B cell (primary cell): Measurements from ENCODE around the gene ASTL. TPM values are rescaled to one million over a fixed set of nuclear protein-coding genes. Genes with fewer than 3 reads are reported as not detected.

Experiments
- ATAC-seq: fragments of 200-7000 bp; cut with Tn5 transposase; one replicate; pipeline ENCODE4 v1.10.0; 2021; ENCODE audit warnings: low read depth, mild to moderate bottlenecking, moderate number of reproducible peaks, moderate library complexity
- CTCF ChIA-PET: fragments of 350-600 bp; sonication (Branson Sonifier 250); formaldehyde crosslinking; loops from one replicate; lab custom pipeline; 2021; ENCODE audit warnings: antibody characterized with exemption, inconsistent platforms; lab: Charles Lee
- POLR2A ChIA-PET: fragments of 350-600 bp; sonication (Branson Sonifier 250); formaldehyde crosslinking; loops from one replicate; lab custom pipeline; 2021; ENCODE audit warnings: antibody characterized with exemption; lab: Charles Lee
- DNase-seq: peaks from one replicate; pipeline ENCODE4 v3.0.0; 2013
- H2AFZ ChIP-seq: 2 replicates; pipeline ENCODE4 v1.6.1; 2012; ENCODE audit warnings: mild to moderate bottlenecking, low read depth, low read length; ENCODE audit not compliant: insufficient read depth, poor library complexity, severe bottlenecking
- H3K27ac ChIP-seq, 2 donors: 1 replicate in 1 of 2; 2 replicates in 1 of 2; pipeline ENCODE4 v1.5.1; 2012 to 2013; ENCODE audit warnings: low read length in 2 of 2, mild to moderate bottlenecking in 2 of 2, moderate library complexity in 1 of 2
- H3K27me3 ChIP-seq, 4 experiments: fragments of 200-600 bp in 1 of 4; sonication (generic) in 1 of 4; replicated peaks in 1 of 4; 1 replicate in 2 of 4; 2 replicates in 2 of 4; pipeline versions ENCODE4 v1.6.1 to v1.7.0; 2013 to 2016; ENCODE audit warnings: low read length in 3 of 4, mild to moderate bottlenecking in 2 of 4, mixed read lengths in 1 of 4, moderate library complexity in 1 of 4; ENCODE audit not compliant: insufficient read depth in 4 of 4, control insufficient read depth in 3 of 4; ENCODE audit errors: control extremely low read depth in 1 of 4
- H3K36me3 ChIP-seq, 2 experiments: replicated peaks in 1 of 2; 1 replicate in 1 of 2; 2 replicates in 1 of 2; pipeline versions ENCODE4 v1.6.1 to v1.7.1; 2013; ENCODE audit warnings: low read length in 1 of 2; ENCODE audit not compliant: insufficient read depth in 2 of 2, control insufficient read depth in 1 of 2; ENCODE audit errors: control extremely low read depth in 1 of 2, extremely low read depth in 1 of 2
- H3K4me1 ChIP-seq, 2 donors: fragments of 200-600 bp in 1 of 2; sonication (generic) in 1 of 2; 1 replicate in 1 of 2; 2 replicates in 1 of 2; pipeline versions ENCODE4 v1.5.1 to v1.6.1; 2013 to 2017; ENCODE audit warnings: low read length in 2 of 2; ENCODE audit not compliant: control insufficient read depth in 2 of 2, insufficient read depth in 2 of 2
- H3K4me2 ChIP-seq: replicated peaks from 2 replicates; pipeline ENCODE3; 2012; ENCODE audit warnings: mild to moderate bottlenecking, low read depth, low read length; ENCODE audit not compliant: poor library complexity, severe bottlenecking
- H3K4me3 ChIP-seq, 5 experiments: fragments of 200-600 bp in 1 of 5; sonication (generic) in 1 of 5; 1 replicate in 3 of 5; 2 replicates in 2 of 5; pipeline versions ENCODE4 v1.5.1 to v1.7.0; 2011 to 2016; ENCODE audit warnings: low read length in 4 of 5, mild to moderate bottlenecking in 4 of 5, low read depth in 2 of 5, control low read depth in 1 of 5, moderate library complexity in 1 of 5; ENCODE audit not compliant: insufficient read depth in 1 of 5; ENCODE audit errors: control extremely low read depth in 1 of 5, extremely low read depth in 1 of 5
- H3K79me2 ChIP-seq: fragments of 200-600 bp; sonication (generic); one replicate; pipeline ENCODE4 v1.6.0; 2016; ENCODE audit warnings: low read length; ENCODE audit not compliant: control insufficient read depth, insufficient read depth
- H3K9ac ChIP-seq: fragments of 200-600 bp; sonication (generic); 2 replicates; pipeline ENCODE4 v1.6.1; 2017; ENCODE audit warnings: mild to moderate bottlenecking, low read length, moderate library complexity
- H3K9me3 ChIP-seq, 3 donors: one replicate each; pipeline versions ENCODE4 v1.6.1 to v1.7.1; 2013; ENCODE audit warnings: low read length in 2 of 3; ENCODE audit not compliant: control insufficient read depth in 2 of 3, insufficient read depth in 1 of 3; ENCODE audit errors: control extremely low read depth in 1 of 3
- H4K20me1 ChIP-seq: 2 replicates; pipeline ENCODE4 v1.6.0; 2012; ENCODE audit warnings: mild to moderate bottlenecking, low read length; ENCODE audit not compliant: insufficient read depth, control insufficient read depth, poor library complexity, severe bottlenecking
- H3K27ac Mint-ChIP-seq: one replicate; pipeline ENCODE4 v1.8.0; 2021; ENCODE audit warnings: mixed read lengths
- H3K27me3 Mint-ChIP-seq: one replicate; pipeline ENCODE4 v1.8.0; 2021; ENCODE audit warnings: mixed read lengths
- H3K4me1 Mint-ChIP-seq: one replicate; pipeline ENCODE4 v1.8.0; 2021; ENCODE audit warnings: mixed read lengths
- H3K4me3 Mint-ChIP-seq: one replicate; pipeline ENCODE4 v1.8.0; 2021; ENCODE audit warnings: mixed read lengths
- H3K9me3 Mint-ChIP-seq: one replicate; pipeline ENCODE4 v1.8.0; 2022; ENCODE audit warnings: mixed read lengths; ENCODE audit not compliant: insufficient read depth
- EZH2 ChIP-seq: IDR thresholded peaks from 2 replicates; pipeline ENCODE4 v1.6.1; 2012; ENCODE audit warnings: borderline replicate concordance, low read depth, mild to moderate bottlenecking, moderate library complexity, low read length; ENCODE audit not compliant: insufficient read depth, poor library complexity, severe bottlenecking
- WGBS: methylation state at CpG from one replicate; pipeline ENCODE4 v1.1.5; 2013; ENCODE audit warnings: missing lambda C conversion rate; ENCODE audit not compliant: insufficient coverage; 5-methylcytosine and 5-hydroxymethylcytosine counted together
- intact Hi-C: fragments of 100-400 bp; cut with micrococcal nuclease; formaldehyde crosslinking; loops from one replicate; pipeline ENCODE4 v1.10.0; 2022
- polyA plus RNA-seq: library from polyadenylated mRNA; depleted of rRNA; stranded (reverse); fragments of >200 nt; gene quantifications from 2 replicates; pipeline ENCODE4 v1.2.3, GENCODE V29; 2012
- total RNA-seq, 2 donors: library from RNA; stranded (reverse); fragments of 120-200 nt in 1 of 2; gene quantifications; 1 replicate in 1 of 2; 2 replicates in 1 of 2; pipeline versions ENCODE4 v1.2.3 to v1.2.4, GENCODE V29; 2013 to 2022
- TF ChIP-seq, protein P1 (sequence below): fragments of 200-600 bp; IDR thresholded peaks from one replicate; pipeline ENCODE4 v1.8.0; 2022; ENCODE audit warnings: antibody characterized with exemption, mild to moderate bottlenecking

ASTL gene
- total and polyA plus RNA-seq, 2 donors (not counting 1 experiment from before 2014, with no cell fraction given) = 0.15 to 0.59 TPM

DNA sequence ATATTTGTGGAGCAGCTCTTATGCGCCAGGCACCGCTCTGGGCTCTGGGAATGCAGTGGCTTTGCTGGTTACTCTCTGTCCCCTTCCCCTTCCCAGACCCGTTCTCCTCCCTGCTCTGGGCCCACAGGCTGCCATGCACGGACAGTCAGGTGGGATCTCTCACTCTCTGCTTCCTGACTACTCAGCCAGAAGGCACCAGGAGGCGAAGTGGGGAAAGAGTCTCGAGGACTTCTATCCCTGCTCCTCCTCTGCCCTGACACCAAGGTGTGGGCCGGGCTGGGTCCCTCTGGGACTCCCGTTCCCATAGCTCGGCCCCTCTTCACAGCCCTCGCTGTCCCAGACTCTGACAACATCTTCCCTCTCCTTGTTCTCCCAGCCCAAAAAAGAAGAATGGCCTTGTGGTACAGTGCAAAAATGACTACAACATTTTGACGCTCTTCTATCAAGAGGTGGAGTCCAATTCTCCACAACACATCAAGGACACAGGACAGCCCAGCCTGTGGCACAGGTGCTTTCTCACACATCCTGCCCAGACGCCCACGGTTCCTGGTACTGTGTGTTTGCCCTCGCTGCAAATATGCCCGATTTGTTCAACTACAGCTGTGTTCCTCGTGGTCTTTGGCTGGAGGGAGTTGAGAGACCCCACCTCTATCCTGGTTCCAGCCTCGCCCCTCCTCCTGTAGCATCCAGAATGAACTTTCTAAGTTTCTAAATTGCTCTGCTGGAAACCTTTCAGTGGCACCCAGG, 21.0 kb upstream of the ASTL start:
- ChIA-PET POLR2A (interaction anchor here (0.9 to 4.2 kb wide), 3 partner anchors 13 to 48 kb away, joined by 8 to 47 read pairs (median 8); partner anchors contain the start of gene DUSP2), CTCF (interaction anchor here (1.2 to 4.1 kb wide), 4 partner anchors 11 to 20 kb away, joined by 3 to 36 read pairs (median 16); partner anchors contain the start of gene ASTL)
- no peaks in the 10 kb centered on the region for H4K20me1 ChIP-seq
- H3K79me2 ChIP-seq = no peaks in the 10 kb centered on the region
- H3K36me3 ChIP-seq = no peaks in the 10 kb centered on the region
- intact Hi-C loops = no loop called here
- peak overlapping the region; percentile 44 for H2AFZ ChIP-seq
- peaks cover 62 to 73% of the 10 kb centered on the region in 2 donors for H3K4me1 ChIP-seq
- no peaks in the 10 kb centered on the region for H3K27me3 ChIP-seq
- H3K9ac ChIP-seq = no peak overlapping the region
- peak overlapping the region; percentile 3 for H3K4me2 ChIP-seq
- no peak overlapping the region for H3K4me3 ChIP-seq
- no peak for DNase-seq
- peak overlapping the region; percentile 29 for H3K4me3 Mint-ChIP-seq
- 67% methylated on average over 9 of the region's 17 CpGs for WGBS
- TF ChIP-seq EZH2 = no peak
- TF ChIP-seq, protein P1, sequence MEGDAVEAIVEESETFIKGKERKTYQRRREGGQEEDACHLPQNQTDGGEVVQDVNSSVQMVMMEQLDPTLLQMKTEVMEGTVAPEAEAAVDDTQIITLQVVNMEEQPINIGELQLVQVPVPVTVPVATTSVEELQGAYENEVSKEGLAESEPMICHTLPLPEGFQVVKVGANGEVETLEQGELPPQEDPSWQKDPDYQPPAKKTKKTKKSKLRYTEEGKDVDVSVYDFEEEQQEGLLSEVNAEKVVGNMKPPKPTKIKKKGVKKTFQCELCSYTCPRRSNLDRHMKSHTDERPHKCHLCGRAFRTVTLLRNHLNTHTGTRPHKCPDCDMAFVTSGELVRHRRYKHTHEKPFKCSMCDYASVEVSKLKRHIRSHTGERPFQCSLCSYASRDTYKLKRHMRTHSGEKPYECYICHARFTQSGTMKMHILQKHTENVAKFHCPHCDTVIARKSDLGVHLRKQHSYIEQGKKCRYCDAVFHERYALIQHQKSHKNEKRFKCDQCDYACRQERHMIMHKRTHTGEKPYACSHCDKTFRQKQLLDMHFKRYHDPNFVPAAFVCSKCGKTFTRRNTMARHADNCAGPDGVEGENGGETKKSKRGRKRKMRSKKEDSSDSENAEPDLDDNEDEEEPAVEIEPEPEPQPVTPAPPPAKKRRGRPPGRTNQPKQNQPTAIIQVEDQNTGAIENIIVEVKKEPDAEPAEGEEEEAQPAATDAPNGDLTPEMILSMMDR = no peak
- ATAC-seq = no peak
- H3K4me1 Mint-ChIP-seq = peaks cover 79% of the 10 kb centered on the region
- H3K27ac Mint-ChIP-seq = peak overlapping the region; percentile 6
- H3K27me3 Mint-ChIP-seq = no peaks in the 10 kb centered on the region
- peaks cover 0 to 5% (median 0%) of the 10 kb centered on the region in 3 donors for H3K9me3 ChIP-seq
- H3K9me3 Mint-ChIP-seq = peaks cover 2% of the 10 kb centered on the region
- H3K27ac ChIP-seq = no peak overlapping the region

DNA sequence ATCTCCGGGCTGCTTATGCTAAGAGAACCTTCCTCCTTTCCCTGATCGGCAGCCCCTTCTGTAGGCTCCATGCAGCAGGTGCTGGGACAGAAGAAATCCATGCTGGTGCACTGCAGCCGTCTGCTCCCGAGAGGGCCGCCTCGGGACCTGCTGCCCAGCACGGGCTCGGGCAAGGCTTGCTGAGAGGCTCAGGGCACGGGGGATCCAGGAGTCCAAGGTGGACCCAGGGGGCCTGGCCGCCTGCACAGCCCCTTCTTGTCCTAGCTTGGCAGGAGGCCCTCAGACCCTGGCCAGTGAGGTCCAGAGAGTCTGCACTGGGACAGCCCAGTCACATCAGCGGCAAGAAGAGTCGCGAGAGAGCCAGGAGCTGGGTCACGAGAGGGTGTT, 20.2 kb upstream of the ASTL start:
- H3K4me2 ChIP-seq = peak overlapping the region; percentile 69
- intact Hi-C loops = no loop called here
- peaks cover 55 to 66% of the 10 kb centered on the region in 2 donors for H3K4me1 ChIP-seq
- no peaks in the 10 kb centered on the region for H3K79me2 ChIP-seq
- DNase-seq (no peak), ATAC-seq (no peak)
- no peaks in the 10 kb centered on the region for H3K27me3 ChIP-seq
- H3K36me3 ChIP-seq = no peaks in the 10 kb centered on the region
- no peak overlapping the region for H3K27ac ChIP-seq
- WGBS = 90% methylated on average over 11 of the region's 14 CpGs
- H3K9me3 Mint-ChIP-seq = peaks cover 2% of the 10 kb centered on the region
- POLR2A ChIA-PET = interaction anchor here (0.9 to 4.2 kb wide), 3 partner anchors 12 to 48 kb away, joined by 8 to 47 read pairs (median 8); partner anchors contain the start of gene DUSP2
- H3K27me3 Mint-ChIP-seq = no peaks in the 10 kb centered on the region
- no peak for TF ChIP-seq EZH2
- TF ChIP-seq, protein P1 = no peak
- no peak overlapping the region for H3K4me3 ChIP-seq
- peak overlapping the region; percentile 20 for H3K27ac Mint-ChIP-seq
- no peak overlapping the region for H3K9ac ChIP-seq
- no peak overlapping the region for H2AFZ ChIP-seq
- H4K20me1 ChIP-seq = no peaks in the 10 kb centered on the region
- CTCF ChIA-PET = interaction anchor here (0.9 to 4.1 kb wide), 5 partner anchors 15 to 43 kb away, joined by 3 to 36 read pairs (median 5); partner anchors contain the start of gene ASTL
- H3K4me1 Mint-ChIP-seq = peaks cover 74% of the 10 kb centered on the region
- no peak overlapping the region for H3K4me3 Mint-ChIP-seq
- peaks cover 0 to 5% (median 0%) of the 10 kb centered on the region in 3 donors for H3K9me3 ChIP-seq
